AG09309 (cell line): Measurements from ENCODE around the gene UST.

Experiments
- DNase-seq: peaks from one replicate; pipeline ENCODE4 v3.0.0-alpha.2; 2010; ENCODE audit warnings: low read depth
- H3K4me3 ChIP-seq: 2 replicates; pipeline ENCODE4 v1.5.1; 2011; ENCODE audit warnings: mild to moderate bottlenecking, low read depth, low read length, moderate library complexity; ENCODE audit not compliant: control insufficient read depth
- CTCF ChIP-seq: IDR thresholded peaks from 2 replicates; pipeline ENCODE4 v1.5.1; 2011; ENCODE audit warnings: mild to moderate bottlenecking, low read depth, low read length, inconsistent platforms; ENCODE audit not compliant: insufficient read depth, control insufficient read depth; ENCODE audit errors: missing control alignments

UST gene

GRCh38 chr6:148765898-148766808, 19.3 kb downstream of the UST start:
- no peak overlapping the region for H3K4me3 ChIP-seq
- TF ChIP-seq CTCF, result no peak
- DNase-seq, result no peak

- no peak overlapping the region for H3K4me3 ChIP-seq
- no peak for DNase-seq
- TF ChIP-seq CTCF, result no peak
Observed at GRCh38 chr6:148768646-148769270, 21.9 kb downstream of the UST start.

GRCh38 chr6:148769304-148769968, 22.6 kb downstream of the UST start:
- DNase-seq, result no peak
- no peak for TF ChIP-seq CTCF
- no peak overlapping the region for H3K4me3 ChIP-seq

- DNase-seq, result no peak
- no peak for TF ChIP-seq CTCF
- H3K4me3 ChIP-seq, result no peak overlapping the region
Observed at GRCh38 chr6:148770408-148771211, 23.8 kb downstream of the UST start.

- TF ChIP-seq CTCF, result no peak
- no peak for DNase-seq
- H3K4me3 ChIP-seq, result no peak overlapping the region
Observed at GRCh38 chr6:148771212-148771601, 24.4 kb downstream of the UST start.

- H3K4me3 ChIP-seq, result no peak overlapping the region
- DNase-seq, result no peak
- TF ChIP-seq CTCF, result no peak
Observed at GRCh38 chr6:148771896-148772554, 25.2 kb downstream of the UST start.
